ENCODE results near the gene ARFGEF3.

Gene ARFGEF3

GRCh38 chr6:138307816-138308730 is 146.3 kb downstream of the ARFGEF3 start:
- peak overlapping the region; percentile 22 for H3K27ac ChIP-seq
- TF ChIP-seq CTCF (IDR thresholded peaks at IDR 0.05) (no peak), ZFX (IDR thresholded peaks at IDR 0.05; ENCODE audit: borderline replicate concordance) (no peak)

GRCh38 chr6:138308731-138309110 is 147.0 kb downstream of the ARFGEF3 start:
- no peak for TF ChIP-seq ZFX (IDR thresholded peaks at IDR 0.05; ENCODE audit: borderline replicate concordance)
- TF ChIP-seq CTCF (IDR thresholded peaks at IDR 0.05) = no peak
- H3K27ac ChIP-seq = peak overlapping the region; percentile 52; the same call in 1 of the 2 replicates

GRCh38 chr6:138309695-138310094 is 148.0 kb downstream of the ARFGEF3 start:
- peak overlapping the region; percentile 52 for H3K27ac ChIP-seq

GRCh38 chr6:138310294-138310693 is 148.6 kb downstream of the ARFGEF3 start:
- H3K27ac ChIP-seq = peak overlapping the region; percentile 52
- TF ChIP-seq CTCF (IDR thresholded peaks at IDR 0.05) (no peak), ZFX (IDR thresholded peaks at IDR 0.05; ENCODE audit: borderline replicate concordance) (no peak)

More at GRCh38 chr6:138309695-138310094, 148.0 kb downstream of the ARFGEF3 start:
- TF ChIP-seq CTCF (IDR thresholded peaks at IDR 0.05) (no peak), ZFX (IDR thresholded peaks at IDR 0.05; ENCODE audit: borderline replicate concordance) (no peak)

- peak overlapping the region; percentile 52; the same call in 1 of the 2 replicates for H3K27ac ChIP-seq
- TF ChIP-seq ZFX (IDR thresholded peaks at IDR 0.05; ENCODE audit: borderline replicate concordance) (no peak), CTCF (IDR thresholded peaks at IDR 0.05) (no peak)
Observed at GRCh38 chr6:138310821-138311220, 149.1 kb downstream of the ARFGEF3 start.

GRCh38 chr6:138311268-138311667 is 149.5 kb downstream of the ARFGEF3 start:
- peak overlapping the region; percentile 52; the same call in 1 of the 2 replicates for H3K27ac ChIP-seq

More at GRCh38 chr6:138311268-138311667, 149.5 kb downstream of the ARFGEF3 start:
- TF ChIP-seq CTCF (IDR thresholded peaks at IDR 0.05) = no peak
- TF ChIP-seq ZFX (IDR thresholded peaks at IDR 0.05; ENCODE audit: borderline replicate concordance) = no peak

Data from 22Rv1 (cell line).